Astrocyte (in vitro differentiated cells and primary cell): ENCODE measurements around the gene CPN2. TPM values are rescaled to one million over a fixed set of nuclear protein-coding genes. Genes with fewer than 3 reads are reported as not detected.

Experiments used
- DNase-seq: peaks from one replicate; pipeline ENCODE4 v3.0.0-alpha.2; 2010; ENCODE audit warnings: low read depth
- FAIRE-seq: peaks from 2 replicates; lab custom pipeline; 2011; peaks lifted over from hg19 to GRCh38; lab: Jason Lieb, UNC
- H2AFZ ChIP-seq: 2 replicates; pipeline ENCODE4 v1.6.0; 2012; ENCODE audit warnings: low read depth, low read length, inconsistent platforms
- H3K27ac ChIP-seq: 2 replicates; pipeline ENCODE4 v1.5.1; 2011; ENCODE audit warnings: low read depth, low read length, inconsistent platforms
- H3K27me3 ChIP-seq: 2 replicates; pipeline ENCODE4 v1.6.0; 2011; ENCODE audit warnings: low read length, inconsistent platforms; ENCODE audit not compliant: insufficient read depth
- H3K36me3 ChIP-seq: 2 replicates; pipeline ENCODE4 v1.5.1; 2011; ENCODE audit warnings: low read length, inconsistent platforms; ENCODE audit not compliant: insufficient read depth
- H3K4me1 ChIP-seq: 2 replicates; pipeline ENCODE4 v1.5.1; 2011; ENCODE audit warnings: low read length, inconsistent platforms; ENCODE audit not compliant: insufficient read depth
- H3K4me2 ChIP-seq: 2 replicates; pipeline ENCODE4 v1.6.0; 2012; ENCODE audit warnings: low read length, inconsistent platforms
- H3K4me3 ChIP-seq: 2 replicates; pipeline ENCODE4 v1.5.1; 2011; ENCODE audit warnings: low read depth, mild to moderate bottlenecking, low read length, inconsistent platforms; ENCODE audit not compliant: insufficient read depth
- H3K79me2 ChIP-seq: 2 replicates; pipeline ENCODE4 v1.6.0; 2012; ENCODE audit warnings: mild to moderate bottlenecking, low read length, inconsistent platforms; ENCODE audit not compliant: insufficient read depth
- H3K9ac ChIP-seq: 2 replicates; pipeline ENCODE4 v1.6.0; 2012; ENCODE audit warnings: mild to moderate bottlenecking, low read length, inconsistent platforms
- H3K9me3 ChIP-seq: 2 replicates; pipeline ENCODE4 v1.5.1; 2012; ENCODE audit warnings: low read depth, mild to moderate bottlenecking, low read length, inconsistent platforms; ENCODE audit not compliant: insufficient read depth
- H4K20me1 ChIP-seq: 2 replicates; pipeline ENCODE4 v1.6.0; 2012; ENCODE audit warnings: low read length, inconsistent platforms; ENCODE audit not compliant: insufficient read depth
- H3K27ac Mint-ChIP-seq: one replicate; pipeline ENCODE4 v1.8.0; 2021; ENCODE audit warnings: mild to moderate bottlenecking, mixed read lengths; ENCODE audit not compliant: unreplicated experiment
- H3K27me3 Mint-ChIP-seq: one replicate; pipeline ENCODE4 v1.8.0; 2021; ENCODE audit warnings: low read depth, mixed read lengths; ENCODE audit not compliant: unreplicated experiment
- H3K36me3 Mint-ChIP-seq: one replicate; pipeline ENCODE4 v1.8.0; 2021; ENCODE audit warnings: low read depth, mixed read lengths; ENCODE audit not compliant: unreplicated experiment
- H3K4me1 Mint-ChIP-seq: one replicate; pipeline ENCODE4 v1.8.0; 2021; ENCODE audit warnings: low read depth, mixed read lengths; ENCODE audit not compliant: unreplicated experiment
- H3K4me3 Mint-ChIP-seq: one replicate; pipeline ENCODE4 v1.8.0; 2021; ENCODE audit warnings: mild to moderate bottlenecking, moderate library complexity, mixed read lengths; ENCODE audit not compliant: unreplicated experiment
- H3K9me3 Mint-ChIP-seq: one replicate; pipeline ENCODE4 v1.8.0; 2021; ENCODE audit warnings: mild to moderate bottlenecking, mixed read lengths; ENCODE audit not compliant: unreplicated experiment
- EZH2 ChIP-seq: IDR thresholded peaks from 2 replicates; pipeline ENCODE4 v1.6.1; 2012; ENCODE audit warnings: mild to moderate bottlenecking, low read length, inconsistent platforms; ENCODE audit not compliant: insufficient read depth
- total RNA-seq: library from RNA; stranded (reverse); gene quantifications from 2 replicates; pipeline ENCODE4 v1.2.1, GENCODE V29; 2021
- TF ChIP-seq, protein P1 (sequence below): IDR thresholded peaks from 2 replicates; pipeline ENCODE4 v1.5.1; 2011; ENCODE audit warnings: low read depth, mild to moderate bottlenecking, inconsistent platforms, low read length, moderate library complexity; ENCODE audit not compliant: insufficient read depth

Gene CPN2
- total RNA-seq, 1 donor from 2014 or later: not detected

DNA sequence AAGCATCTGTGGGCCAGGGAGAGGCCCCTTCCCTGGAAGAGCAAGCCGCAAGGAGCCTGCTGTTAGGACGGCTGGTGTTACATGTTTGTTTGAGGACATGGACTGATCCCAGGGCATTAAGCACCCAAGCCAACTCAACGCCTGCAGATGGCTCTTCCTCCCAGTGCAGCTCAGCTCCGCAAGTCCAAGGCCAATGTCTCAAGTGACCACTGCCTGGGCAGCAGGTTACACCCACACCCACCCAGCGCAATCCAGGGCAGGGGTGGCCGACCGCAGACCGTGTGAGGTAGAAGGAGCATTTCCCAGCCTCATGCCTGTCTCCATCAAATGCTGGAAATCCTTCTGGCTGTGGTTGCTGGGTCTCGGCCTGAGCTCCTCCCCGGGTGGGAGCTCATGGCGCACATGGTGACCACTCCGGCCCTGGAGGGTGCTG, 33.5 kb upstream of the CPN2 start:
- DNase-seq: no peak
- Histone ChIP-seq H3K27ac (no peak overlapping the region), H3K79me2 (no peaks in the 10 kb centered on the region), H3K36me3 (no peaks in the 10 kb centered on the region), H3K27me3 (peaks cover 23% of the 10 kb centered on the region), H3K4me1 (no peaks in the 10 kb centered on the region), H2AFZ (no peak overlapping the region), H4K20me1 (no peaks in the 10 kb centered on the region), H3K4me2 (no peak overlapping the region), H3K4me3 (no peak overlapping the region), H3K9me3 (no peaks in the 10 kb centered on the region), H3K9ac (no peak overlapping the region)
- no peak overlapping the region for H3K27ac Mint-ChIP-seq
- H3K4me1 Mint-ChIP-seq: no peaks in the 10 kb centered on the region
- no peaks in the 10 kb centered on the region for H3K9me3 Mint-ChIP-seq
- FAIRE-seq: no peak
- no peak overlapping the region for H3K4me3 Mint-ChIP-seq
- no peaks in the 10 kb centered on the region for H3K36me3 Mint-ChIP-seq
- peaks cover 37% of the 10 kb centered on the region for H3K27me3 Mint-ChIP-seq
- TF ChIP-seq, protein P1, sequence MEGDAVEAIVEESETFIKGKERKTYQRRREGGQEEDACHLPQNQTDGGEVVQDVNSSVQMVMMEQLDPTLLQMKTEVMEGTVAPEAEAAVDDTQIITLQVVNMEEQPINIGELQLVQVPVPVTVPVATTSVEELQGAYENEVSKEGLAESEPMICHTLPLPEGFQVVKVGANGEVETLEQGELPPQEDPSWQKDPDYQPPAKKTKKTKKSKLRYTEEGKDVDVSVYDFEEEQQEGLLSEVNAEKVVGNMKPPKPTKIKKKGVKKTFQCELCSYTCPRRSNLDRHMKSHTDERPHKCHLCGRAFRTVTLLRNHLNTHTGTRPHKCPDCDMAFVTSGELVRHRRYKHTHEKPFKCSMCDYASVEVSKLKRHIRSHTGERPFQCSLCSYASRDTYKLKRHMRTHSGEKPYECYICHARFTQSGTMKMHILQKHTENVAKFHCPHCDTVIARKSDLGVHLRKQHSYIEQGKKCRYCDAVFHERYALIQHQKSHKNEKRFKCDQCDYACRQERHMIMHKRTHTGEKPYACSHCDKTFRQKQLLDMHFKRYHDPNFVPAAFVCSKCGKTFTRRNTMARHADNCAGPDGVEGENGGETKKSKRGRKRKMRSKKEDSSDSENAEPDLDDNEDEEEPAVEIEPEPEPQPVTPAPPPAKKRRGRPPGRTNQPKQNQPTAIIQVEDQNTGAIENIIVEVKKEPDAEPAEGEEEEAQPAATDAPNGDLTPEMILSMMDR: no peak
- no peak for TF ChIP-seq EZH2

DNA sequence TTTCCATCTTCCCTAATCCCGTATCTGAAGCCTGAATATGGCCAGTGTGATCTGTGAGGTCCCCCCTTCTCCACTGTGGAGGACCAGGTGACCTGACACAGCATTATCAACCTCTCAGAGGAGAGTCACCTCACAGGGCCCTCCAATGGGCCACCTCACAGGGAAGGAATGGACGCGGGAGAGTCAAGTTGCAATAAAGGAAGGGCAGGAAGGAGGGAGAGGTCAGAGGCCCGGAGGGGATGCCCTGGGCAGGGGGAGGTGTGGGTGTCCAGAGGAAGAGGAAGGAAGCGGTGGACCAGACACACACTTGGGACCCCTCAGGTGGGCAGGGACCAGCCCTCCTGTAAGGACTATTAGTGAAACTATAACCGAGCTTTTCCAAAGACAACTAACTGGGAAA, 33.0 kb upstream of the CPN2 start:
- H2AFZ ChIP-seq: no peak overlapping the region
- H3K36me3 ChIP-seq: no peaks in the 10 kb centered on the region
- H3K4me3 ChIP-seq: no peak overlapping the region
- H3K27me3 ChIP-seq: peaks cover 27% of the 10 kb centered on the region
- H3K9ac ChIP-seq: no peak overlapping the region
- DNase-seq (no peak), FAIRE-seq (no peak)
- H3K79me2 ChIP-seq: no peaks in the 10 kb centered on the region
- no peaks in the 10 kb centered on the region for H3K36me3 Mint-ChIP-seq
- no peaks in the 10 kb centered on the region for H3K4me1 Mint-ChIP-seq
- no peak overlapping the region for H3K4me2 ChIP-seq
- H3K4me3 Mint-ChIP-seq: no peak overlapping the region
- no peaks in the 10 kb centered on the region for H4K20me1 ChIP-seq
- H3K27ac ChIP-seq: no peak overlapping the region
- H3K27ac Mint-ChIP-seq: no peak overlapping the region
- no peaks in the 10 kb centered on the region for H3K9me3 ChIP-seq
- no peaks in the 10 kb centered on the region for H3K4me1 ChIP-seq
- TF ChIP-seq EZH2: no peak
- TF ChIP-seq, protein P1: no peak
- H3K9me3 Mint-ChIP-seq: no peaks in the 10 kb centered on the region
- H3K27me3 Mint-ChIP-seq: peaks cover 38% of the 10 kb centered on the region

DNA sequence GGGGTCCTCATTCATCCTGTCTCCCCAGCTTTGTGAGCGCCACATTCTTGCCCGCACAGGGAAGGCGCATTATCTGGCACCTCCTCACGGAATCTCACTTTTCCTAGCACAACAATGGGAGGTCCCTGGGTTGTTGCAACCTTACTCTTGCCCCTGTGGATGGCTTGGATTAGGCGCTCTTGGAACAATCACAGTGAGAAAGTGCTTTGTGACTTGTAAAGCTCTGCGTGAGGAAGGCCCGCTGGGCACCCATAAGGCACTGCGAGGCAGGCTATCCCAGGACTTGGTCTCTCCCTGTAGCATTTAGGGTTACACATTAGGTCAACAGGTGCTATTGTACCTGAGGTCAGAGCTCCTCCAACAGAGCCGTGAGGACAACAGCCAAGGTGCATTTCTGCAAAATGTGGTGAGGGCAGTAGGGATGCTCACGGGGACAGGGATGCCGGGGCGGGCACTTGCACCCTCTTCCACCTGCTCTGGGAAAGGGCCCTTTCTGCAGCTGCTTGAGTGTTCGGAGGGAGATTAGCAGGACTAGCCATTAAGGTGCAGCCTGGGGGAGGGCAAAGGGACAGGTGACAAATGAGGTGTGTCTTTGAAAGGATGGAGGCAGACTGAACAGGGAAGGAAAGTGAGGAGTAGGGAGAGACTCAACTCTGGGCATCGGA, 32.3 kb upstream of the CPN2 start:
- H3K27ac ChIP-seq: no peak overlapping the region
- H3K27me3 ChIP-seq: peaks cover 32% of the 10 kb centered on the region
- no peak overlapping the region for H2AFZ ChIP-seq
- no peaks in the 10 kb centered on the region for H3K4me1 Mint-ChIP-seq
- H3K4me2 ChIP-seq: no peak overlapping the region
- no peak overlapping the region for H3K27ac Mint-ChIP-seq
- no peaks in the 10 kb centered on the region for H3K9me3 ChIP-seq
- H3K9ac ChIP-seq: no peak overlapping the region
- TF ChIP-seq EZH2: no peak
- TF ChIP-seq, protein P1: no peak
- no peaks in the 10 kb centered on the region for H4K20me1 ChIP-seq
- H3K27me3 Mint-ChIP-seq: peaks cover 44% of the 10 kb centered on the region
- H3K4me3 Mint-ChIP-seq: no peak overlapping the region
- no peaks in the 10 kb centered on the region for H3K4me1 ChIP-seq
- no peaks in the 10 kb centered on the region for H3K36me3 ChIP-seq
- no peak for FAIRE-seq
- no peaks in the 10 kb centered on the region for H3K79me2 ChIP-seq
- DNase-seq: no peak
- H3K4me3 ChIP-seq: no peak overlapping the region
- no peaks in the 10 kb centered on the region for H3K36me3 Mint-ChIP-seq
- no peaks in the 10 kb centered on the region for H3K9me3 Mint-ChIP-seq
